ENCODE data around the gene C3orf18. TPM values are rescaled to one million over a fixed set of nuclear protein-coding genes. Genes with fewer than 3 reads are reported as not detected.

Gene C3orf18
- total RNA-seq (2014; rRNA removed; shearing (Covaris generic)) = 0.41 and 0.68 TPM in 2 replicates

GRCh38 chr3:50567386-50568167, at the start of gene C3orf18:
Gene C3orf18, minus strand, starts transcription at chr3:50567747. Its CDS starts 2,048 bp downstream, at chr3:50565699.
- DNase-seq (ENCODE audit: low spot score) = no peak

GRCh38 chr3:50616770-50617095, 49.2 kb upstream of the C3orf18 start:
- DNase-seq (ENCODE audit: low spot score) = peak; percentile 57

GRCh38 chr3:50616003-50616769, 48.6 kb upstream of the C3orf18 start:
- peak; percentile 77 for DNase-seq (ENCODE audit: low spot score)

GRCh38 chr3:50615190-50615589, 47.6 kb upstream of the C3orf18 start:
- DNase-seq (ENCODE audit: low spot score) = no peak

- no peak for DNase-seq (ENCODE audit: low spot score)
Observed at GRCh38 chr3:50612970-50613846, 45.7 kb upstream of the C3orf18 start.

- no peak for DNase-seq (ENCODE audit: low spot score)
Observed at GRCh38 chr3:50612234-50612882, 44.8 kb upstream of the C3orf18 start.

GRCh38 chr3:50611464-50612233, 44.1 kb upstream of the C3orf18 start, which contains the start of gene CISH:
Gene CISH, minus strand, starts transcription at chr3:50611774. Its CDS starts 124 bp downstream, at chr3:50611650.
- peak; percentile 79 for DNase-seq (ENCODE audit: low spot score)

GRCh38 chr3:50610992-50611463, 43.5 kb upstream of the C3orf18 start:
- DNase-seq (ENCODE audit: low spot score) = no peak

- no peak for DNase-seq (ENCODE audit: low spot score)
Observed at GRCh38 chr3:50610181-50610971, 42.8 kb upstream of the C3orf18 start.

- no peak for DNase-seq (ENCODE audit: low spot score)
Observed at GRCh38 chr3:50609763-50610085, 42.2 kb upstream of the C3orf18 start.

- DNase-seq (ENCODE audit: low spot score) = no peak
Observed at GRCh38 chr3:50609071-50609762, 41.7 kb upstream of the C3orf18 start.

GRCh38 chr3:50608278-50608677, 40.7 kb upstream of the C3orf18 start:
- no peak for DNase-seq (ENCODE audit: low spot score)

GRCh38 chr3:50607271-50608091, 39.9 kb upstream of the C3orf18 start:
- no peak for DNase-seq (ENCODE audit: low spot score)

GRCh38 chr3:50606596-50606995, 39.0 kb upstream of the C3orf18 start:
- no peak for DNase-seq (ENCODE audit: low spot score)

GRCh38 chr3:50605901-50606326, 38.4 kb upstream of the C3orf18 start:
- DNase-seq (ENCODE audit: low spot score) = no peak

GRCh38 chr3:50604628-50605588, 37.4 kb upstream of the C3orf18 start:
- no peak for DNase-seq (ENCODE audit: low spot score)

- no peak for DNase-seq (ENCODE audit: low spot score)
Observed at GRCh38 chr3:50604110-50604621, 36.6 kb upstream of the C3orf18 start.

All from H4 (cell line).